SK-N-SH (cell line): ENCODE data around the gene EXOC6. TPM values are rescaled to one million over a fixed set of nuclear protein-coding genes. Genes with fewer than 3 reads are reported as not detected.

Experiments used
- CTCF ChIA-PET: fragments of 300-600, 350-600 bp; formaldehyde crosslinking; extraction: SDS; loops from one replicate; lab custom pipeline; 2021; lab: Yijun Ruan, JAX
- POLR2A ChIA-PET: fragments of 350-600 bp; sonication (Branson Sonifier 250); formaldehyde crosslinking; extraction: SDS; loops from one replicate; lab custom pipeline; 2020; ENCODE audit warnings: antibody characterized with exemption, inconsistent platforms; lab: Yijun Ruan, JAX
- DNase-seq: peaks from one replicate; pipeline ENCODE4 v3.0.0; 2012
- H2AFZ ChIP-seq: fragments of 200-600 bp; sonication (generic); 2 replicates; pipeline ENCODE4 v1.8.1; 2016; ENCODE audit warnings: antibody characterized with exemption, mild to moderate bottlenecking, low read depth
- H3F3A ChIP-seq: fragments of 200-600 bp; sonication (generic); replicated peaks from 2 replicates; pipeline ENCODE3; 2016; ENCODE audit warnings: antibody characterized with exemption, mild to moderate bottlenecking; ENCODE audit not compliant: insufficient read depth
- H3K27ac ChIP-seq, 2 experiments: fragments of 200-500 bp in 1 of 2; fragments of 200-600 bp in 1 of 2; sonication (Bioruptor generic) in 1 of 2; sonication (generic), shearing (Covaris generic) in 1 of 2; 2 replicates each; pipeline versions ENCODE4 v1.5.1 to v1.6.1; 2014 to 2016; ENCODE audit warnings: low read depth in 2 of 2, inconsistent platforms in 1 of 2, low read length in 1 of 2, mild to moderate bottlenecking in 1 of 2, mixed read lengths in 1 of 2
- H3K27me3 ChIP-seq: fragments of 200-600 bp; sonication (generic), shearing (Covaris generic); 2 replicates; pipeline ENCODE4 v1.6.1; 2016; ENCODE audit warnings: mixed run types; ENCODE audit not compliant: insufficient read depth
- H3K36me3 ChIP-seq, 2 experiments: fragments of 200-500 bp in 1 of 2; fragments of 200-600 bp in 1 of 2; sonication (Bioruptor generic) in 1 of 2; sonication (generic) in 1 of 2; replicated peaks in 1 of 2; 2 replicates each; pipeline versions ENCODE3 to v1.5.1; 2014 to 2016; ENCODE audit warnings: low read length in 1 of 2, mild to moderate bottlenecking in 1 of 2; ENCODE audit not compliant: insufficient read depth in 2 of 2, control insufficient read depth in 1 of 2
- H3K4me1 ChIP-seq, 2 experiments: fragments of 200-500 bp in 1 of 2; fragments of 200-600 bp in 1 of 2; sonication (Bioruptor generic) in 1 of 2; sonication (generic), shearing (Covaris generic) in 1 of 2; 2 replicates each; pipeline versions ENCODE4 v1.5.1 to v1.6.1; 2014 to 2016; ENCODE audit warnings: low read depth in 1 of 2, low read length in 1 of 2, mixed run types in 1 of 2; ENCODE audit not compliant: insufficient read depth in 2 of 2, control insufficient read depth in 1 of 2
- H3K4me2 ChIP-seq: fragments of 200-600 bp; sonication (generic), shearing (Covaris generic); 2 replicates; pipeline ENCODE4 v1.6.1; 2017; ENCODE audit warnings: mixed run types
- H3K4me3 ChIP-seq, 2 experiments: fragments of 200-500 bp in 1 of 2; fragments of 200-600 bp in 1 of 2; sonication (Bioruptor generic) in 1 of 2; sonication (generic), shearing (Covaris generic) in 1 of 2; 2 replicates each; pipeline versions ENCODE4 v1.5.1 to v1.8.1; 2014 to 2016; ENCODE audit warnings: low read depth in 2 of 2, inconsistent platforms in 1 of 2, low read length in 1 of 2, mild to moderate bottlenecking in 1 of 2, mixed read lengths in 1 of 2, moderate library complexity in 1 of 2
- H3K79me2 ChIP-seq: fragments of 200-600 bp; sonication (generic); 2 replicates; pipeline ENCODE4 v1.8.1; 2017; ENCODE audit warnings: mild to moderate bottlenecking; ENCODE audit not compliant: insufficient read depth
- H3K9ac ChIP-seq: fragments of 200-600 bp; sonication (generic); 2 replicates; pipeline ENCODE4 v1.6.1; 2017; ENCODE audit warnings: mixed run types
- H3K9me2 ChIP-seq: fragments of 200-600 bp; sonication (generic); 2 replicates; pipeline ENCODE4 v1.6.1; 2017; ENCODE audit warnings: mixed run types
- H3K9me3 ChIP-seq: fragments of 200-600 bp; sonication (generic); 2 replicates; pipeline ENCODE4 v1.6.1; 2017; ENCODE audit warnings: mixed run types, mild to moderate bottlenecking, moderate library complexity
- H4K20me1 ChIP-seq: fragments of 200-600 bp; sonication (generic); 2 replicates; pipeline ENCODE4 v1.6.1; 2017; ENCODE audit warnings: mild to moderate bottlenecking, mixed run types; ENCODE audit not compliant: insufficient read depth
- CHD2 ChIP-seq: fragments of 150-350 bp; IDR thresholded peaks from 2 replicates; pipeline ENCODE4 v1.6.1; 2018; ENCODE audit warnings: low read length; ENCODE audit not compliant: partially characterized antibody
- CTCF ChIP-seq: fragments of 200-600 bp; sonication (generic); IDR thresholded peaks from 2 replicates; pipeline ENCODE4 v1.6.1; 2017; ENCODE audit warnings: antibody characterized with exemption, mild to moderate bottlenecking, moderate library complexity
- ELF1 ChIP-seq: IDR thresholded peaks from 2 replicates; pipeline ENCODE4 v1.4.0; 2012
- EZH2phosphoT487 ChIP-seq: fragments of 200-600 bp; sonication (generic); IDR thresholded peaks from 2 replicates; pipeline ENCODE4 v1.6.1; 2017; ENCODE audit warnings: low read depth, mixed run types, mild to moderate bottlenecking, antibody characterized with exemption, moderate library complexity, borderline replicate concordance
- FOSL2 ChIP-seq: IDR thresholded peaks from 2 replicates; pipeline ENCODE4 v1.4.0; 2012; ENCODE audit warnings: low read depth, mild to moderate bottlenecking, moderate library complexity, borderline replicate concordance
- FOXM1 ChIP-seq: IDR thresholded peaks from 2 replicates; pipeline ENCODE4 v1.4.0; 2012; ENCODE audit warnings: low read depth, mild to moderate bottlenecking
- JUND ChIP-seq: IDR thresholded peaks from 2 replicates; pipeline ENCODE4 v1.4.0; 2012
- MAX ChIP-seq: IDR thresholded peaks from 2 replicates; pipeline ENCODE4 v1.4.0; 2012; ENCODE audit warnings: low read depth
- MXI1 ChIP-seq: IDR thresholded peaks from 2 replicates; pipeline ENCODE4 v1.6.1; 2012; ENCODE audit warnings: mild to moderate bottlenecking, low read depth, low read length, improper control_type of control experiment
- NRF1 ChIP-seq: IDR thresholded peaks from 2 replicates; pipeline ENCODE4 v1.6.1; 2012; ENCODE audit warnings: low read depth, mild to moderate bottlenecking, low read length
- POLR2AphosphoS5 ChIP-seq: IDR thresholded peaks from 2 replicates; pipeline ENCODE4 v1.6.1; 2012; ENCODE audit warnings: low read depth, low read length
- RAD21 ChIP-seq: IDR thresholded peaks from 2 replicates; pipeline ENCODE4 v1.6.1; 2012; ENCODE audit warnings: mild to moderate bottlenecking, low read length
- RCOR1 ChIP-seq: fragments of 150-350 bp; IDR thresholded peaks from 2 replicates; pipeline ENCODE4 v1.6.1; 2017; ENCODE audit warnings: antibody characterized with exemption, low read length
- RFX5 ChIP-seq: IDR thresholded peaks from 2 replicates; pipeline ENCODE4 v1.6.1; 2012; ENCODE audit warnings: mild to moderate bottlenecking, improper control_type of control experiment, low read length
- SIN3A ChIP-seq: IDR thresholded peaks from 2 replicates; pipeline ENCODE4 v1.6.1; 2012; ENCODE audit warnings: low read depth, mild to moderate bottlenecking, low read length, moderate library complexity, borderline replicate concordance
- SMC3 ChIP-seq: IDR thresholded peaks from 2 replicates; pipeline ENCODE4 v1.6.1; 2012; ENCODE audit warnings: low read depth, low read length, improper control_type of control experiment
- TAF1 ChIP-seq: IDR thresholded peaks from 2 replicates; pipeline ENCODE4 v1.6.1; 2012; ENCODE audit warnings: low read depth, mild to moderate bottlenecking, low read length, moderate library complexity, borderline replicate concordance
- TCF12 ChIP-seq: IDR thresholded peaks from 2 replicates; pipeline ENCODE4 v1.4.0; 2012
- USF2 ChIP-seq: fragments of 150-350 bp; IDR thresholded peaks from 2 replicates; pipeline ENCODE4 v1.6.1; 2017; ENCODE audit warnings: antibody characterized with exemption, low read length, low read depth, borderline replicate concordance
- WGBS: methylation state at CpG from one replicate; pipeline ENCODE4 v1.1.6; 2017; ENCODE audit warnings: low lambda C conversion rate; 5-methylcytosine and 5-hydroxymethylcytosine counted together
- polyA plus RNA-seq, 3 experiments: library from polyadenylated mRNA; depleted of rRNA; stranded (reverse); fragments of >200 nt; gene quantifications; 2 replicates each; pipeline ENCODE4 v1.2.3, GENCODE V29; 2012
- TF ChIP-seq, protein P1 (sequence below): fragments of 150-350 bp; IDR thresholded peaks from 2 replicates; pipeline ENCODE4 v1.6.1; 2016; ENCODE audit warnings: mild to moderate bottlenecking, low read depth, low read length
- TF ChIP-seq, protein P2 (sequence below): IDR thresholded peaks from 2 replicates; pipeline ENCODE4 v1.4.0; 2012; ENCODE audit warnings: low read depth, borderline replicate concordance

EXOC6 gene
- polyA plus RNA-seq, 1 of the 3 experiments (the other 2 are of a cell fraction): 2.3 TPM

DNA sequence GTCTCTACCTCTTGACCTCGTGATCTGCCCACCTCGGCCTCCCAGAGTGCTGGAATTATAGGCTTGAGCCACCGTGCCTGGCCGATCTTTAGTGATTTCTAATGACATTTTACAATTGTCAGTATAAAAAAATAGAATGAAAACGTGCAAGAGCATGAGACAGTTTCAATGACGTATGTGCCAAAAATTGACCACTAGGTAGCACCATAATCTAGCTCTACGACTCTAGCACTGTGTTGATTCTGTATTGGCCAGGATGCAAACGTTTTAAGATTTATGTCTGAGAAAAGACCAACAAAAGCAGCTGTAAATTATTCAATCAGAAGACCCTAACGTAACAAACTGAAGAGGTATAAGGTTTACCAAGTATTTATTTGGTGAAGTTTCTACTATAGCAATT lies 25.4 kb upstream of the EXOC6 start:
- no peaks in the 10 kb centered on the region for H4K20me1 ChIP-seq
- WGBS: 81% methylated on average over 9 of the region's 9 CpGs
- no peaks in the 10 kb centered on the region for H3K9me2 ChIP-seq
- H3K4me3 ChIP-seq: no peak overlapping the region
- no peak overlapping the region; the same call in 1 of the 2 replicates for H2AFZ ChIP-seq
- H3K36me3 ChIP-seq: no peaks in the 10 kb centered on the region
- no peaks in the 10 kb centered on the region for H3K27me3 ChIP-seq
- H3F3A ChIP-seq: peaks cover 4% of the 10 kb centered on the region
- H3K4me1 ChIP-seq: peaks cover 0 to 5% of the 10 kb centered on the region in 2 experiments; a peak in 3 of 4 replicates
- peak overlapping the region in 1 of 2 experiments; percentile 80; a peak in 2 of 4 replicates for H3K27ac ChIP-seq
- DNase-seq: no peak
- no peak overlapping the region for H3K4me2 ChIP-seq
- ChIA-PET POLR2A (no interaction called here), CTCF (interaction anchor here (0.9 to 1.8 kb wide), 6 partner anchors 11 to 133 kb away, joined by 3 to 7 read pairs (median 4); partner anchors contain the start of gene HHEX)
- H3K9ac ChIP-seq: no peak overlapping the region
- no peaks in the 10 kb centered on the region for H3K9me3 ChIP-seq
- H3K79me2 ChIP-seq: no peaks in the 10 kb centered on the region
- TF ChIP-seq RAD21 (peak; percentile 50), SIN3A (no peak), NRF1 (no peak), FOSL2 (no peak), FOXM1 (no peak), CHD2 (no peak), RCOR1 (no peak), CTCF (peak; percentile 38), ELF1 (no peak), MAX (no peak)
- TF ChIP-seq, protein P1, sequence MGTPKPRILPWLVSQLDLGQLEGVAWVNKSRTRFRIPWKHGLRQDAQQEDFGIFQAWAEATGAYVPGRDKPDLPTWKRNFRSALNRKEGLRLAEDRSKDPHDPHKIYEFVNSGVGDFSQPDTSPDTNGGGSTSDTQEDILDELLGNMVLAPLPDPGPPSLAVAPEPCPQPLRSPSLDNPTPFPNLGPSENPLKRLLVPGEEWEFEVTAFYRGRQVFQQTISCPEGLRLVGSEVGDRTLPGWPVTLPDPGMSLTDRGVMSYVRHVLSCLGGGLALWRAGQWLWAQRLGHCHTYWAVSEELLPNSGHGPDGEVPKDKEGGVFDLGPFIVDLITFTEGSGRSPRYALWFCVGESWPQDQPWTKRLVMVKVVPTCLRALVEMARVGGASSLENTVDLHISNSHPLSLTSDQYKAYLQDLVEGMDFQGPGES: no peak
- TF ChIP-seq, protein P2, sequence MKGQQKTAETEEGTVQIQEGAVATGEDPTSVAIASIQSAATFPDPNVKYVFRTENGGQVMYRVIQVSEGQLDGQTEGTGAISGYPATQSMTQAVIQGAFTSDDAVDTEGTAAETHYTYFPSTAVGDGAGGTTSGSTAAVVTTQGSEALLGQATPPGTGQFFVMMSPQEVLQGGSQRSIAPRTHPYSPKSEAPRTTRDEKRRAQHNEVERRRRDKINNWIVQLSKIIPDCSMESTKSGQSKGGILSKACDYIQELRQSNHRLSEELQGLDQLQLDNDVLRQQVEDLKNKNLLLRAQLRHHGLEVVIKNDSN: no peak
- TF ChIP-seq, all 33 proteins: peak for 2

DNA sequence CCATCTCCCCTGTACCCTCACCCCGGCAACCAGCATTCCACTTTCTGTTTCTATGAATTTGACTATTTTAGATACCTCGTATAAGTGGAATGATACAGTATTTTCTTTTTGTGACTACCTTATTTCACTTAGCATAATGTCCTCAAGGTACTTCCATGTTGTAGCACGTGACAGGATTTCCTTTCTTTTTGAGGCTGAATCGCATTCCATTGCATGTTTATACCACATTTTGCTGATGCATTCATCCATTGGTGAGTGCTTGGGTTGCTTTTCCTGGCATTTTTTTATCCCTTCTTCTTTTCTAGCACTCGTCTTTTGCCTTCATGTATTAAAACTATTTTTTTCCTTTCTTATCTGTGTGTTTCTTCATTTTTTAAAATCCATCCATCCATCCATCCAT lies 22.3 kb upstream of the EXOC6 start:
- peaks cover 0 to 5% of the 10 kb centered on the region in 2 experiments; a peak in 3 of 4 replicates for H3K4me1 ChIP-seq
- H3K4me3 ChIP-seq: no peak overlapping the region
- WGBS: 89% methylated on average over 5 of the region's 5 CpGs
- no peaks in the 10 kb centered on the region for H3K9me2 ChIP-seq
- no peak overlapping the region for H3K4me2 ChIP-seq
- ChIA-PET CTCF (no interaction called here), POLR2A (no interaction called here)
- no peak overlapping the region for H2AFZ ChIP-seq
- H3K27me3 ChIP-seq: no peaks in the 10 kb centered on the region
- H3F3A ChIP-seq: peaks cover 4% of the 10 kb centered on the region
- H4K20me1 ChIP-seq: no peaks in the 10 kb centered on the region
- no peak for DNase-seq
- H3K9ac ChIP-seq: no peak overlapping the region
- no peak overlapping the region for H3K27ac ChIP-seq
- no peaks in the 10 kb centered on the region for H3K36me3 ChIP-seq
- no peaks in the 10 kb centered on the region for H3K9me3 ChIP-seq
- H3K79me2 ChIP-seq: no peaks in the 10 kb centered on the region
- no peak for TF ChIP-seq USF2
- TF ChIP-seq MXI1: no peak
- no peak for TF ChIP-seq ELF1
- no peak for TF ChIP-seq RFX5
- no peak for TF ChIP-seq NRF1
- no peak for TF ChIP-seq TAF1
- TF ChIP-seq SIN3A: no peak
- TF ChIP-seq SMC3: no peak
- TF ChIP-seq JUND: no peak
- TF ChIP-seq RAD21: no peak
- no peak for TF ChIP-seq MAX
- TF ChIP-seq EZH2phosphoT487: no peak
- no peak for TF ChIP-seq TCF12
- TF ChIP-seq RCOR1: no peak
- TF ChIP-seq POLR2AphosphoS5: no peak
